ENCODE data around the gene MED17. TPM values are rescaled to one million over a fixed set of nuclear protein-coding genes. Genes with fewer than 3 reads are reported as not detected.
A peak's percentile ranks its signal among the peaks of the same experiment; 100 is the strongest.

The MED17 gene
- total and polyA plus RNA-seq, 2 of the 13 experiments (the other 11 are each of a cell fraction or from before 2014, with no cell fraction given) = 23.1 to 37.0 TPM

GRCh38 chr11:93784145-93784934, at the start of gene MED17 (continued):
- TF ChIP-seq TEF (CRISPR knock-in tag; IDR thresholded peaks at IDR 0.05) = 0 out of 2 replicates have a peak, but pooled peaks have one; percentile 49
- 0 out of 2 replicates have a peak, but pooled peaks have one; percentile 38 for TF ChIP-seq ZNF713 (CRISPR knock-in tag; IDR thresholded peaks at IDR 0.05)
- no peak; the same call in 1 of the 2 replicates for TF ChIP-seq ZNF431 (CRISPR knock-in tag; IDR thresholded peaks at IDR 0.05; ENCODE audit: borderline replicate concordance, low read depth)
- TF ChIP-seq, protein P1, sequence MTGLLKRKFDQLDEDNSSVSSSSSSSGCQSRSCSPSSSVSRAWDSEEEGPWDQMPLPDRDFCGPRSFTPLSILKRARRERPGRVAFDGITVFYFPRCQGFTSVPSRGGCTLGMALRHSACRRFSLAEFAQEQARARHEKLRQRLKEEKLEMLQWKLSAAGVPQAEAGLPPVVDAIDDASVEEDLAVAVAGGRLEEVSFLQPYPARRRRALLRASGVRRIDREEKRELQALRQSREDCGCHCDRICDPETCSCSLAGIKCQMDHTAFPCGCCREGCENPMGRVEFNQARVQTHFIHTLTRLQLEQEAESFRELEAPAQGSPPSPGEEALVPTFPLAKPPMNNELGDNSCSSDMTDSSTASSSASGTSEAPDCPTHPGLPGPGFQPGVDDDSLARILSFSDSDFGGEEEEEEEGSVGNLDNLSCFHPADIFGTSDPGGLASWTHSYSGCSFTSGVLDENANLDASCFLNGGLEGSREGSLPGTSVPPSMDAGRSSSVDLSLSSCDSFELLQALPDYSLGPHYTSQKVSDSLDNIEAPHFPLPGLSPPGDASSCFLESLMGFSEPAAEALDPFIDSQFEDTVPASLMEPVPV (CRISPR knock-in tag; IDR thresholded peaks at IDR 0.05) = no peak; the same call in 1 of the 2 replicates
- TF ChIP-seq, protein P2, sequence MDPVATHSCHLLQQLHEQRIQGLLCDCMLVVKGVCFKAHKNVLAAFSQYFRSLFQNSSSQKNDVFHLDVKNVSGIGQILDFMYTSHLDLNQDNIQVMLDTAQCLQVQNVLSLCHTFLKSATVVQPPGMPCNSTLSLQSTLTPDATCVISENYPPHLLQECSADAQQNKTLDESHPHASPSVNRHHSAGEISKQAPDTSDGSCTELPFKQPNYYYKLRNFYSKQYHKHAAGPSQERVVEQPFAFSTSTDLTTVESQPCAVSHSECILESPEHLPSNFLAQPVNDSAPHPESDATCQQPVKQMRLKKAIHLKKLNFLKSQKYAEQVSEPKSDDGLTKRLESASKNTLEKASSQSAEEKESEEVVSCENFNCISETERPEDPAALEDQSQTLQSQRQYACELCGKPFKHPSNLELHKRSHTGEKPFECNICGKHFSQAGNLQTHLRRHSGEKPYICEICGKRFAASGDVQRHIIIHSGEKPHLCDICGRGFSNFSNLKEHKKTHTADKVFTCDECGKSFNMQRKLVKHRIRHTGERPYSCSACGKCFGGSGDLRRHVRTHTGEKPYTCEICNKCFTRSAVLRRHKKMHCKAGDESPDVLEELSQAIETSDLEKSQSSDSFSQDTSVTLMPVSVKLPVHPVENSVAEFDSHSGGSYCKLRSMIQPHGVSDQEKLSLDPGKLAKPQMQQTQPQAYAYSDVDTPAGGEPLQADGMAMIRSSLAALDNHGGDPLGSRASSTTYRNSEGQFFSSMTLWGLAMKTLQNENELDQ (CRISPR knock-in tag; IDR thresholded peaks at IDR 0.05; ENCODE audit: borderline replicate concordance) = 0 out of 2 replicates have a peak, but pooled peaks have one; percentile 27
- TF ChIP-seq GLI4 (CRISPR knock-in tag; IDR thresholded peaks at IDR 0.05; ENCODE audit: borderline replicate concordance) = no peak; the same call in 1 of the 2 replicates
- TF ChIP-seq ZBTB34 (CRISPR knock-in tag; IDR thresholded peaks at IDR 0.05) = no peak
- TF ChIP-seq SMC3 (IDR thresholded peaks at IDR 0.05; ENCODE audit: low read length) = no peak
- no peak for TF ChIP-seq ZNF556 (CRISPR knock-in tag; IDR thresholded peaks at IDR 0.05; ENCODE audit: borderline replicate concordance)
- TF ChIP-seq SUZ12 (IDR thresholded peaks at IDR 0.05; ENCODE audit: low read depth, low read length) = no peak
- no peak for TF ChIP-seq HNF1A (IDR thresholded peaks at IDR 0.05; ENCODE audit: low read depth)
- TF ChIP-seq HNF1A (CRISPR knock-in tag; IDR thresholded peaks at IDR 0.05; ENCODE audit: borderline replicate concordance) = no peak; the same call in 1 of the 2 replicates
- TF ChIP-seq FOXO1 (CRISPR knock-in tag; IDR thresholded peaks at IDR 0.05) = no peak
- peak; percentile 17 for TF ChIP-seq AHR (CRISPR knock-in tag; IDR thresholded peaks at IDR 0.05)
- peak; percentile 54 for TF ChIP-seq ZBTB38 (CRISPR knock-in tag; IDR thresholded peaks at IDR 0.05)
- TF ChIP-seq NR0B2 (CRISPR knock-in tag; IDR thresholded peaks at IDR 0.05) = peak; percentile 50; the same call in 1 of the 2 replicates
- TF ChIP-seq SAFB2 (CRISPR knock-in tag; IDR thresholded peaks at IDR 0.05; ENCODE audit: borderline replicate concordance, low read depth) = no peak

Data from HepG2 (cell line).